Loucy (cell line): ENCODE data around the gene UNG.
"Not testable (repeated sequence)": the region's sequence is repeated elsewhere in the genome, so short reads cannot be mapped to it uniquely, and the experiment has no call there.

Source experiments
- CTCF ChIP-seq: fragments of 200-600 bp; sonication (generic); conservative IDR thresholded peaks from 2 replicates; pipeline ENCODE4 v1.5.1; 2014; ENCODE audit warnings: mild to moderate bottlenecking, antibody characterized with exemption, low read length
- EZH2phosphoT487 ChIP-seq: fragments of 200-600 bp; IDR thresholded peaks from 2 replicates; pipeline ENCODE4 v1.6.1; 2018; ENCODE audit warnings: antibody characterized with exemption, mild to moderate bottlenecking, moderate library complexity, borderline replicate concordance

DNA sequence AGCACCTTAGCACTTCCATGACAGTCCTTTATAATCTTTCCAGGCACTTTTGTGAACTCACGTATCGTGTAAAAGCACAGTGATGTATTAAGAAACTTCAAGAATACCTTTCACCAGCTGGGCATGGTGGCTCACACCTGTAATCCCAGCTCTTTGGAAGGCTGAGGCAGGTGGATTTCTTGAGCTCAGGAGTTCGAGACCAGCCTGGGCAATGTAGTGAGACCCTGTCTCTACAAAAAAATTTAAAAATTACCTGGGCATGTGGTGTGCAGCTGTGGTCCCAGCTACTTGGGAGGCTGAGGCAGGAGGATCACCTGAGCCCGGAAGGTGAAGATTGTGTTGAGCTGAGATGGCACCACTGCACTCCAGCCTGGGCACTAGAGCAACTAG is 43.3 kb upstream of the UNG start:
- TF ChIP-seq CTCF, EZH2phosphoT487: not testable (repeated sequence)
